Neural cell (in vitro differentiated cells): Measurements from ENCODE around the gene AMBP. TPM values are rescaled to one million over a fixed set of nuclear protein-coding genes. Genes with fewer than 3 reads are reported as not detected.
"Not testable (repeated sequence)": the region's sequence is repeated elsewhere in the genome, so short reads cannot be mapped to it uniquely, and the experiment has no call there.

ENCODE experiments used
- H2AFZ ChIP-seq: fragments of 200-600, 300-800 bp; sonication (generic), shearing (Covaris generic); 2 replicates; pipeline ENCODE4 v1.6.0; 2014; ENCODE audit warnings: low read depth, mild to moderate bottlenecking, antibody characterized with exemption, low read length, moderate library complexity
- H3F3A ChIP-seq: fragments of 200-600 bp; shearing (Covaris generic); 2 replicates; pipeline ENCODE4 v1.6.1; 2016; ENCODE audit warnings: mild to moderate bottlenecking, moderate library complexity, mixed read lengths, antibody characterized with exemption, low read length; ENCODE audit not compliant: insufficient read depth, poor library complexity, severe bottlenecking
- H3K27ac ChIP-seq: fragments of 200-600, 300-800 bp; sonication (generic), shearing (Covaris generic); 2 replicates; pipeline ENCODE4 v1.5.1; 2014; ENCODE audit warnings: mild to moderate bottlenecking, low read length, moderate library complexity
- H3K27me3 ChIP-seq: fragments of 300-800, 200-600 bp; sonication (generic), shearing (Covaris generic); 2 replicates; pipeline ENCODE4 v1.6.0; 2014; ENCODE audit warnings: mild to moderate bottlenecking, low read depth, low read length, moderate library complexity; ENCODE audit not compliant: insufficient read depth
- H3K36me3 ChIP-seq: fragments of 300-800, 200-600 bp; sonication (generic), shearing (Covaris generic); 2 replicates; pipeline ENCODE4 v1.5.1; 2014; ENCODE audit warnings: mild to moderate bottlenecking, antibody characterized with exemption, low read length, moderate library complexity; ENCODE audit not compliant: insufficient read depth
- H3K4me2 ChIP-seq: fragments of 300-800, 200-600 bp; sonication (generic), shearing (Covaris generic); 2 replicates; pipeline ENCODE4 v1.6.0; 2014; ENCODE audit warnings: mild to moderate bottlenecking, low read length
- H3K4me3 ChIP-seq: fragments of 300-800, 200-600 bp; sonication (generic), shearing (Covaris generic); 2 replicates; pipeline ENCODE4 v1.5.1; 2014; ENCODE audit warnings: mild to moderate bottlenecking, low read length, moderate library complexity
- H3K79me2 ChIP-seq: fragments of 200-600 bp; shearing (Covaris generic); replicated peaks from 2 replicates; pipeline ENCODE4 v1.6.0; 2014; ENCODE audit warnings: mild to moderate bottlenecking, low read length, moderate library complexity; ENCODE audit not compliant: insufficient read depth
- H3K9ac ChIP-seq: fragments of 300-800, 200-600 bp; sonication (generic), shearing (Covaris generic); 2 replicates; pipeline ENCODE4 v1.6.1; 2016; ENCODE audit warnings: mild to moderate bottlenecking, low read length, mixed read lengths
- H3K9me2 ChIP-seq: fragments of 200-600 bp; shearing (Covaris generic); 2 replicates; pipeline ENCODE4 v1.6.1; 2016; ENCODE audit warnings: mild to moderate bottlenecking, low read length, mixed read lengths; ENCODE audit not compliant: insufficient read depth
- H3K9me3 ChIP-seq: fragments of 200-600, 300-800 bp; sonication (generic), shearing (Covaris generic); 2 replicates; pipeline ENCODE4 v1.6.1; 2016; ENCODE audit warnings: mild to moderate bottlenecking, mixed run types, low read length, moderate library complexity, mixed read lengths
- H4K20me1 ChIP-seq: fragments of 200-600 bp; shearing (Covaris generic); 2 replicates; pipeline ENCODE4 v1.6.1; 2016; ENCODE audit warnings: mild to moderate bottlenecking, mixed run types; ENCODE audit not compliant: insufficient read depth
- EP300 ChIP-seq: fragments of 450-650 bp; conservative IDR thresholded peaks from 2 replicates; pipeline ENCODE4 v1.6.1; 2014; ENCODE audit warnings: antibody characterized with exemption, mild to moderate bottlenecking, moderate library complexity; ENCODE audit not compliant: poor library complexity, severe bottlenecking
- EZH2 ChIP-seq: fragments of 200-600, 300-800 bp; shearing (Covaris generic), sonication (generic); IDR thresholded peaks from 2 replicates; pipeline ENCODE4 v1.6.1; 2014; ENCODE audit warnings: antibody characterized with exemption, low read length, borderline replicate concordance, mild to moderate bottlenecking; ENCODE audit not compliant: insufficient read depth, poor library complexity, severe bottlenecking
- MXI1 ChIP-seq: fragments of 450-650 bp; conservative IDR thresholded peaks from 2 replicates; pipeline ENCODE4 v1.6.1; 2014; ENCODE audit warnings: antibody characterized with exemption, mild to moderate bottlenecking; ENCODE audit not compliant: poor library complexity, severe bottlenecking
- POLR2AphosphoS5 ChIP-seq: IDR thresholded peaks from 2 replicates; pipeline ENCODE4 v1.6.1; 2012
- RAD21 ChIP-seq: fragments of 450-650 bp; conservative IDR thresholded peaks from 2 replicates; pipeline ENCODE4 v1.6.1; 2014; ENCODE audit warnings: antibody characterized with exemption, mild to moderate bottlenecking, moderate library complexity
- SMC3 ChIP-seq: fragments of 450-650 bp; conservative IDR thresholded peaks from 2 replicates; pipeline ENCODE4 v1.6.1; 2014; ENCODE audit warnings: antibody characterized with exemption, mild to moderate bottlenecking, moderate library complexity; ENCODE audit not compliant: poor library complexity
- TAF1 ChIP-seq: IDR thresholded peaks from 2 replicates; pipeline ENCODE4 v1.6.1; 2012; ENCODE audit warnings: low read depth
- polyA plus RNA-seq: library from polyadenylated mRNA; depleted of rRNA; stranded (reverse); fragments of >200 nt; gene quantifications from 2 replicates; pipeline ENCODE4 v1.2.3, GENCODE V29; 2014
- TF ChIP-seq, protein P1 (sequence below): IDR thresholded peaks from 2 replicates; pipeline ENCODE4 v1.6.1; 2012; ENCODE audit warnings: borderline replicate concordance
- TF ChIP-seq, protein P2 (sequence below): fragments of 450-650 bp; IDR thresholded peaks from 2 replicates; pipeline ENCODE4 v1.5.1; 2014; ENCODE audit warnings: antibody characterized with exemption, mild to moderate bottlenecking, moderate library complexity; ENCODE audit not compliant: poor library complexity, severe bottlenecking

AMBP gene
- polyA plus RNA-seq, 1 donor from 2014 or later = not detected

DNA sequence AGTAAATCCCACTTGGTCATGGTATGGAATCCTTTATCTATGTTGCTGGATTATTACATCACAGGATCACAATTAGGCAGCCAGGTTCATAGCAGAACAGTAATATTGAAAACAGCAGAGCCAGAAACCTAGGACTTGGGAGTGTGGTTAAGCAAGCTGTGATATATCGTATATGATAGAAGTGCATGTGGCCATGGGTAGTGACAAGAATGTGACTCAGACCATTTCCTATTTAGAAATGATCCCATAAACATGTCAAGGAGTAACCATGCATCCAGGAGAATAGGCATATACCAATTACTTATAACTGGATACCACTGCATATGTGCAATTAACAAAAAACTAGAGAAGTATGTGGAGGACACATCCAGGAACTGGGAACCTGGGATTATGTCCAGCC lies 31.2 kb downstream of the AMBP start:
- Histone ChIP-seq H3K4me3 (no peak overlapping the region), H3K27me3 (no peaks in the 10 kb centered on the region), H3K27ac (no peak overlapping the region), H3K9me3 (no peaks in the 10 kb centered on the region), H3K4me2 (no peak overlapping the region), H3K36me3 (peaks cover 20% of the 10 kb centered on the region), H3K9ac (no peak overlapping the region), H2AFZ (no peak overlapping the region), H3K79me2 (no peaks in the 10 kb centered on the region), H3F3A (no peaks in the 10 kb centered on the region), H3K9me2 (no peaks in the 10 kb centered on the region), H4K20me1 (no peaks in the 10 kb centered on the region)
- no peak for TF ChIP-seq POLR2AphosphoS5
- TF ChIP-seq, protein P1, sequence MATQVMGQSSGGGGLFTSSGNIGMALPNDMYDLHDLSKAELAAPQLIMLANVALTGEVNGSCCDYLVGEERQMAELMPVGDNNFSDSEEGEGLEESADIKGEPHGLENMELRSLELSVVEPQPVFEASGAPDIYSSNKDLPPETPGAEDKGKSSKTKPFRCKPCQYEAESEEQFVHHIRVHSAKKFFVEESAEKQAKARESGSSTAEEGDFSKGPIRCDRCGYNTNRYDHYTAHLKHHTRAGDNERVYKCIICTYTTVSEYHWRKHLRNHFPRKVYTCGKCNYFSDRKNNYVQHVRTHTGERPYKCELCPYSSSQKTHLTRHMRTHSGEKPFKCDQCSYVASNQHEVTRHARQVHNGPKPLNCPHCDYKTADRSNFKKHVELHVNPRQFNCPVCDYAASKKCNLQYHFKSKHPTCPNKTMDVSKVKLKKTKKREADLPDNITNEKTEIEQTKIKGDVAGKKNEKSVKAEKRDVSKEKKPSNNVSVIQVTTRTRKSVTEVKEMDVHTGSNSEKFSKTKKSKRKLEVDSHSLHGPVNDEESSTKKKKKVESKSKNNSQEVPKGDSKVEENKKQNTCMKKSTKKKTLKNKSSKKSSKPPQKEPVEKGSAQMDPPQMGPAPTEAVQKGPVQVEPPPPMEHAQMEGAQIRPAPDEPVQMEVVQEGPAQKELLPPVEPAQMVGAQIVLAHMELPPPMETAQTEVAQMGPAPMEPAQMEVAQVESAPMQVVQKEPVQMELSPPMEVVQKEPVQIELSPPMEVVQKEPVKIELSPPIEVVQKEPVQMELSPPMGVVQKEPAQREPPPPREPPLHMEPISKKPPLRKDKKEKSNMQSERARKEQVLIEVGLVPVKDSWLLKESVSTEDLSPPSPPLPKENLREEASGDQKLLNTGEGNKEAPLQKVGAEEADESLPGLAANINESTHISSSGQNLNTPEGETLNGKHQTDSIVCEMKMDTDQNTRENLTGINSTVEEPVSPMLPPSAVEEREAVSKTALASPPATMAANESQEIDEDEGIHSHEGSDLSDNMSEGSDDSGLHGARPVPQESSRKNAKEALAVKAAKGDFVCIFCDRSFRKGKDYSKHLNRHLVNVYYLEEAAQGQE = no peak
- TF ChIP-seq MXI1 = no peak
- TF ChIP-seq RAD21 = no peak
- TF ChIP-seq, protein P2, sequence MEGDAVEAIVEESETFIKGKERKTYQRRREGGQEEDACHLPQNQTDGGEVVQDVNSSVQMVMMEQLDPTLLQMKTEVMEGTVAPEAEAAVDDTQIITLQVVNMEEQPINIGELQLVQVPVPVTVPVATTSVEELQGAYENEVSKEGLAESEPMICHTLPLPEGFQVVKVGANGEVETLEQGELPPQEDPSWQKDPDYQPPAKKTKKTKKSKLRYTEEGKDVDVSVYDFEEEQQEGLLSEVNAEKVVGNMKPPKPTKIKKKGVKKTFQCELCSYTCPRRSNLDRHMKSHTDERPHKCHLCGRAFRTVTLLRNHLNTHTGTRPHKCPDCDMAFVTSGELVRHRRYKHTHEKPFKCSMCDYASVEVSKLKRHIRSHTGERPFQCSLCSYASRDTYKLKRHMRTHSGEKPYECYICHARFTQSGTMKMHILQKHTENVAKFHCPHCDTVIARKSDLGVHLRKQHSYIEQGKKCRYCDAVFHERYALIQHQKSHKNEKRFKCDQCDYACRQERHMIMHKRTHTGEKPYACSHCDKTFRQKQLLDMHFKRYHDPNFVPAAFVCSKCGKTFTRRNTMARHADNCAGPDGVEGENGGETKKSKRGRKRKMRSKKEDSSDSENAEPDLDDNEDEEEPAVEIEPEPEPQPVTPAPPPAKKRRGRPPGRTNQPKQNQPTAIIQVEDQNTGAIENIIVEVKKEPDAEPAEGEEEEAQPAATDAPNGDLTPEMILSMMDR = no peak
- TF ChIP-seq TAF1 = no peak
- no peak for TF ChIP-seq SMC3
- TF ChIP-seq EP300 = no peak
- no peak for TF ChIP-seq EZH2

DNA sequence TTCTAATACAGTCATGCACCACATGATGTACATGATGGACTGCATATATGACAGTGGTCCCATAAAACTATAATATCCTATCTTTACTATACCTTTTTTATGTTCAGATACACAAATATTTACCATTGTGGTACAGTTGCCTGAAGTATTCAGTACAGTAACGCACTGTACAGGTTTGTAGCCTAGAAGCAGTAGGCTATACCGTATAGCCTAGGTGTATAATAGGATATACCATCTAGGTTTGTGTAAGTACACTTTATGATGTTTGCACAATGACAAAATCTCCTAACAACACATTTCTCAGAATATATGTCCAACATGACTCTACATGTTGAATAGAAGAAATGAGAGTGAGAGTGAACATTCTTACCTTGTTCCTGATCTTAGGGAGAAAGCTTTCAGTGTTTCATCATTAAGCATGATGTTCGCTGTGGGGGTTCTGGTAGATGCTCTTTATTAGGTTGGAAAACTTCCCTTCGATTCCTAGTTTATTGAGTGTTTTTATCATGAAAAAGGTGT lies 31.8 kb downstream of the AMBP start:
- H3K9me2 ChIP-seq = no peaks in the 10 kb centered on the region
- H3K9ac ChIP-seq = no peak overlapping the region
- H3K79me2 ChIP-seq = no peaks in the 10 kb centered on the region
- H2AFZ ChIP-seq = no peak overlapping the region
- H3F3A ChIP-seq = no peaks in the 10 kb centered on the region
- no peaks in the 10 kb centered on the region for H3K9me3 ChIP-seq
- no peak for TF ChIP-seq TAF1
- no peak for TF ChIP-seq EP300
- TF ChIP-seq, protein P2 = no peak
- no peak for TF ChIP-seq EZH2
- TF ChIP-seq, protein P1 = no peak
- no peak for TF ChIP-seq SMC3
- no peak overlapping the region for H3K4me2 ChIP-seq
- no peaks in the 10 kb centered on the region for H3K27me3 ChIP-seq
- no peak overlapping the region for H3K27ac ChIP-seq
- no peaks in the 10 kb centered on the region for H4K20me1 ChIP-seq
- H3K36me3 ChIP-seq = peaks cover 20% of the 10 kb centered on the region
- no peak overlapping the region for H3K4me3 ChIP-seq

DNA sequence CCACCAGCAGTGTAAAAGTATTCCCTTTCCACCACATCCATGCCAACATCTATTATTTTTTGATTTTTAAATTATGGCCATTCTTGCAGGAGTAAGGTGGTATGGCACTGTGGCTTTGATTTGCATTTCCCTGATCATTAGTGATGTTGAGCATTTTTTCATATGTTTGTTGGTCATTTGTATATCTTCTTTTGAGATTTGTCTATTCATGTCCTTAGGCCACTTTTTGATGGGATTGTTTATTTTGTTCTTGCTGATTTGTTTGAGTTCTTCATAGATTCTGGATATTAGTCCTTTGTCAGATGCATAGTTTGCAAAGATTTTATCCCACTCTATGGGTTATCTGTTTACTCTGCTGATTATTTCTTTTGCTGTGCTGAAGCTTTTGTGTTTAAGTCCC lies 34.4 kb downstream of the AMBP start:
- not testable (repeated sequence) for H3K27ac ChIP-seq, H4K20me1 ChIP-seq, H3K4me2 ChIP-seq, H3K79me2 ChIP-seq, H3K9ac ChIP-seq, H3K9me2 ChIP-seq, H3K9me3 ChIP-seq, H3K4me3 ChIP-seq, H3F3A ChIP-seq, H3K27me3 ChIP-seq, H2AFZ ChIP-seq
- peaks cover 12% of the 10 kb centered on the region for H3K36me3 ChIP-seq
